ENCODE data around the gene GBF1. TPM values are rescaled to one million over a fixed set of nuclear protein-coding genes. Genes with fewer than 3 reads are reported as not detected.

GBF1 gene
- total and polyA plus RNA-seq, 7 experiments from 2014 or later = 8.5 to 47.2 (median 37.2) TPM

DNA sequence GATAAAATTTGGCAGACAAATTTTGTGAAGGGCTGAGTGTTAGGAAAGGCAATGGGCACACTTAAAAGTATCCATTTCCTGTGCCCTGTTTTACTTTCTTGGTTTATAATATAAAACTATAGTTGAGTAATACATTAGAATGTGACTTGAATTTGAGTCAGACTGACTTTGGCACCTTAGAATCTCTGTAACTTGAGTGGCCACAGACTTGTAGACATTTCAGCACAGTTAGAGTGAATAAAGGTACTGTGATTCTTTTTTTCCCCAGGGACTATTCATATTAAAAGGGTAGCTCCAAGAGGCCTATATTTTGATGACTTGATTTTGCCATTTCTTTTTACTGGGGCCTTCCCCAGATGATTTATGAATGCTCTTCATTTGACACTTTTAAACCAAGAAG, 22.4 kb downstream of the GBF1 start:
- intact Hi-C loops (cut with micrococcal nuclease) = no loop called here
- H3K4me1 ChIP-seq (ENCODE audit: control insufficient read depth in 2 of 2, insufficient read depth in 2 of 2, low read length in 2 of 2) = peaks cover 0 to 4% of the 10 kb centered on the region in 2 donors
- ATAC-seq (no peak), DNase-seq (no peak)
- H3K36me3 Mint-ChIP-seq = peaks cover 0 to 24% (median 11%) of the 10 kb centered on the region in 5 donors
- no peak overlapping the region for H3K4me3 ChIP-seq (ENCODE audit: low read length)
- no peaks in the 10 kb centered on the region for H3K9me3 Mint-ChIP-seq
- no peaks in the 10 kb centered on the region for H3K9me3 ChIP-seq (ENCODE audit: control insufficient read depth in 2 of 3, low read length in 3 of 3)
- H3K27ac Mint-ChIP-seq = peak overlapping the region in 1 of 9 donors; percentile 48
- no peak overlapping the region for H3K4me3 Mint-ChIP-seq
- H3K4me1 Mint-ChIP-seq = peaks cover 24 to 84% (median 73%) of the 10 kb centered on the region in 7 donors
- no peaks in the 10 kb centered on the region for H3K27me3 ChIP-seq (ENCODE audit: control insufficient read depth in 2 of 2, insufficient read depth in 2 of 2, low read length in 2 of 2)
- peak overlapping the region; percentile 9 for H3K27ac ChIP-seq (ENCODE audit: low read depth, low read length)
- H3K36me3 ChIP-seq (ENCODE audit: control insufficient read depth in 2 of 3, insufficient read depth in 3 of 3, low read length in 3 of 3) = peaks cover 0 to 17% (median 0%) of the 10 kb centered on the region in 3 experiments
- ChIA-PET POLR2A (interaction anchor here (0.9 kb wide), 1 partner anchor 10 kb away, joined by 3 read pairs; no protein-coding TSS in a partner anchor), CTCF (interaction anchor here (1.3 kb wide), 1 partner anchor 38 kb away, joined by 4 read pairs; no protein-coding TSS in a partner anchor)
- H3K27me3 Mint-ChIP-seq = no peaks in the 10 kb centered on the region

DNA sequence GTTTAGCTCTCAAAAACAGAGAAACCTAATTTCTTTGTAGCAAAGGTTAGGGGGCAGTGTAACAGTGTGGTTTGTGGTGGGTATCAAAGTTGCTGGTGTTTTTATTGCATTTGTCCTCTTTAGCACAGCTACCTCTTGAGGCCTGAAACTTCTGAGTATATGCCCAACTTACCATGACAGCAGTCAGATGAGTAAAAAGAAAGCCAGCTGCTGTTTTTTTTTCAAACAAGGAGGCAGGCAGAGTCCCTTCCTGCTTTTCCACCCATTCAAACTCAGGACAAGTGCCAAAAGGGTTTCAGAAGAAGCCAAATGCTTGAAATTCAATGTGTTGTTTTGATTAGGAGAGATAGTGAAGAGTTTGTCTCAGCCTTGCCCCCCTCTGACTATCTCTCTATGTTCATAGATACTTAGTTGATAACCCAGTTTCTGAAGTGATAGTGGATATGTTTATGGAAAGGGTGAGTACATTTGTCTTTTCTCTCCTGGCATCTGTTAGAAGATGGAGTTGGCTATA, 23.1 kb downstream of the GBF1 start:
- no peaks in the 10 kb centered on the region for H3K9me3 Mint-ChIP-seq
- peaks cover 24 to 82% (median 71%) of the 10 kb centered on the region in 7 donors for H3K4me1 Mint-ChIP-seq
- no peaks in the 10 kb centered on the region for H3K27me3 ChIP-seq (ENCODE audit: control insufficient read depth in 2 of 2, insufficient read depth in 2 of 2, low read length in 2 of 2)
- ATAC-seq (no peak), DNase-seq (no peak)
- H3K27ac ChIP-seq (ENCODE audit: low read depth, low read length) = peak overlapping the region; percentile 9
- H3K4me3 Mint-ChIP-seq = no peak overlapping the region
- peaks cover 0 to 21% (median 10%) of the 10 kb centered on the region in 5 donors for H3K36me3 Mint-ChIP-seq
- intact Hi-C loops (cut with micrococcal nuclease) = no loop called here
- H3K27ac Mint-ChIP-seq = peak overlapping the region in 1 of 9 donors; percentile 32
- H3K4me1 ChIP-seq (ENCODE audit: control insufficient read depth in 2 of 2, insufficient read depth in 2 of 2, low read length in 2 of 2) = peaks cover 0 to 4% of the 10 kb centered on the region in 2 donors
- no peaks in the 10 kb centered on the region for H3K27me3 Mint-ChIP-seq
- peaks cover 0 to 10% (median 0%) of the 10 kb centered on the region in 3 experiments for H3K36me3 ChIP-seq (ENCODE audit: control insufficient read depth in 2 of 3, insufficient read depth in 3 of 3, low read length in 3 of 3)
- no peaks in the 10 kb centered on the region for H3K9me3 ChIP-seq (ENCODE audit: control insufficient read depth in 2 of 3, low read length in 3 of 3)
- ChIA-PET CTCF (interaction anchor here (0.6 to 1.3 kb wide), 2 partner anchors 38 to 463 kb away, joined by 3 to 4 read pairs; no protein-coding TSS in a partner anchor), POLR2A (interaction anchor here (0.9 kb wide), 1 partner anchor 10 kb away, joined by 3 read pairs; no protein-coding TSS in a partner anchor)
- no peak overlapping the region for H3K4me3 ChIP-seq (ENCODE audit: low read length)

DNA sequence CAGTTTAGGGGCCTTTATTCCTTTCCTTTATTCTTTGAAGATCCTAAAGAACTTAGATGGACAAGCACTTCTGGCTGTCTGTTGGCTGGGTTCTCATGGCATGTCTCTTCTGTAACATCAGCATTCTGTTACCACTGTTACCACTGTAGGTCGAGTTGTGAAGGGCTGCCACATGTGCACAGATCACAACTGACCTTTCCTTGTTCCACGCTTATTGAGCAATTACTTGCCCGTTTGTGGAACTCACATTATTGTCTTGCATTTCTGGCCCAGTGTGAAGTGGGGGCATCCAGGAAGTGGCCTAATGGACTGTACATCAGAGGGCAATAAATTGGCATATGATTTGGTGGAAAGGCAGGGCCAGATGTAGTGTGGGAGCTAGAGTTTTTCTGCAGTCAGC, 23.7 kb downstream of the GBF1 start:
- H3K4me1 ChIP-seq (ENCODE audit: control insufficient read depth in 2 of 2, insufficient read depth in 2 of 2, low read length in 2 of 2) = peaks cover 0 to 4% of the 10 kb centered on the region in 2 donors
- Mint-ChIP-seq H3K27me3 (no peaks in the 10 kb centered on the region), H3K4me1 (peaks cover 24 to 82% (median 69%) of the 10 kb centered on the region in 7 donors), H3K4me3 (no peak overlapping the region), H3K27ac (peak overlapping the region in 1 of 9 donors; percentile 7), H3K36me3 (peaks cover 0 to 23% (median 10%) of the 10 kb centered on the region in 5 donors), H3K9me3 (no peaks in the 10 kb centered on the region)
- no peak overlapping the region for H3K4me3 ChIP-seq (ENCODE audit: low read length)
- no peak for DNase-seq
- H3K9me3 ChIP-seq (ENCODE audit: control insufficient read depth in 2 of 3, low read length in 3 of 3) = no peaks in the 10 kb centered on the region
- H3K27me3 ChIP-seq (ENCODE audit: control insufficient read depth in 2 of 2, insufficient read depth in 2 of 2, low read length in 2 of 2) = no peaks in the 10 kb centered on the region
- ChIA-PET CTCF (interaction anchor here (0.6 to 0.7 kb wide), 2 partner anchors 21 to 462 kb away, joined by 3 read pairs; no protein-coding TSS in a partner anchor), POLR2A (interaction anchor here (0.6 kb wide), 1 partner anchor 100 kb away, joined by 4 read pairs; no protein-coding TSS in a partner anchor)
- ATAC-seq = no peak
- H3K36me3 ChIP-seq (ENCODE audit: control insufficient read depth in 2 of 3, insufficient read depth in 3 of 3, low read length in 3 of 3) = peaks cover 0 to 9% (median 0%) of the 10 kb centered on the region in 3 experiments
- intact Hi-C loops (cut with micrococcal nuclease) = no loop called here
- H3K27ac ChIP-seq (ENCODE audit: low read depth, low read length) = no peak overlapping the region

DNA sequence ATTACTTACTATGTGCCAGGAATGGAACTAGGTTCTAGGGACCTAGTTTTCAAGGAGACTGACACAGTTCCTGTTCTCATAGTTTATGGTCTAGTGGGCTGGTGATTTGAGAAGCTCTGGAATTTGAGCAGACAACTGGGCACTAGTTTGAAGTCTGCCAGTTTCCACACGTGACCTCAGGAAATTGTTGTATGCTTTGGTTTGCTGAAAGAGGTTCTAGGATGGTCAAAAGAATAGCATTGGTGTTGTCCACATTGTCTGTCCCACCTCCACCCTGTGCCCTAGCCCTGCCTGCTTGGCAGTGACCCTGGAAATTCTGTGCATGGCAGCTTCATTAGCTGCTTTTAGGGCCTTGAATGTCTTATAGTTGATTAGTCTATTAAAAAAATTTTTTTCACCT, 28.7 kb downstream of the GBF1 start:
- Mint-ChIP-seq H3K4me3 (no peak overlapping the region), H3K36me3 (peaks cover 0 to 12% (median 7%) of the 10 kb centered on the region in 5 donors), H3K4me1 (peaks cover 10 to 48% (median 40%) of the 10 kb centered on the region in 7 donors), H3K27me3 (no peaks in the 10 kb centered on the region), H3K27ac (no peak overlapping the region), H3K9me3 (no peaks in the 10 kb centered on the region)
- intact Hi-C loops (cut with micrococcal nuclease) = no loop called here
- ChIA-PET CTCF (no interaction called here), POLR2A (no interaction called here)
- no peak for ATAC-seq
- Histone ChIP-seq H3K4me1 (ENCODE audit: control insufficient read depth in 2 of 2, insufficient read depth in 2 of 2, low read length in 2 of 2) (no peaks in the 10 kb centered on the region), H3K4me3 (ENCODE audit: low read length) (no peak overlapping the region), H3K27me3 (ENCODE audit: control insufficient read depth in 2 of 2, insufficient read depth in 2 of 2, low read length in 2 of 2) (no peaks in the 10 kb centered on the region), H3K27ac (ENCODE audit: low read depth, low read length) (no peak overlapping the region), H3K9me3 (ENCODE audit: control insufficient read depth in 2 of 3, low read length in 3 of 3) (no peaks in the 10 kb centered on the region), H3K36me3 (ENCODE audit: control insufficient read depth in 2 of 3, insufficient read depth in 3 of 3, low read length in 3 of 3) (peaks cover 0 to 5% (median 0%) of the 10 kb centered on the region in 3 experiments)
- DNase-seq = no peak

DNA sequence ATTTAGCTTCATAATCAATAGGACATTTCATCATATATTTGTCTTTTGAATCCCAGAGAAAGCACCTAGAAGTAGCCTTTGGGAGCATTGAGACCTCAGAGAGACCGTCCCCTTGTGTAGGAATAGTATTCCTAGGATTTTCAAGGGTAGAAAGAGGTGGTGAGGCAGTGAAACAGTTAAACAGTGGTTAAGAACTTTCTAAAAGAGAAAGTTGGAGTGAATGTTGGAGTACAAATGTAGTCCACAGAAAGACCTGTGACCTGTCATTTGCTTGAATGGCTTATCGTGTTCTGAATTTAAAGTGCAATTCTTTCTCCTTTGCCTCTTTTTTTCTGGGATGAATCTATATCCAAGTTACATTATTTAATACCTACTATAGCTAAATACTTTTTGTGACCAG, 30.0 kb downstream of the GBF1 start:
- intact Hi-C loops (cut with micrococcal nuclease) = no loop called here
- Mint-ChIP-seq H3K4me1 (peaks cover 15 to 56% (median 48%) of the 10 kb centered on the region in 7 donors), H3K27ac (no peak overlapping the region), H3K27me3 (no peaks in the 10 kb centered on the region), H3K36me3 (peaks cover 0 to 9% (median 6%) of the 10 kb centered on the region in 5 donors), H3K4me3 (no peak overlapping the region), H3K9me3 (no peaks in the 10 kb centered on the region)
- H3K36me3 ChIP-seq (ENCODE audit: control insufficient read depth in 2 of 3, insufficient read depth in 3 of 3, low read length in 3 of 3) = peaks cover 0 to 5% (median 0%) of the 10 kb centered on the region in 3 experiments
- H3K4me3 ChIP-seq (ENCODE audit: low read length) = no peak overlapping the region
- no peaks in the 10 kb centered on the region for H3K9me3 ChIP-seq (ENCODE audit: control insufficient read depth in 2 of 3, low read length in 3 of 3)
- ATAC-seq (no peak), DNase-seq (no peak)
- POLR2A ChIA-PET = interaction anchor here (0.6 kb wide), 1 partner anchor 108 kb away, joined by 3 read pairs; no protein-coding TSS in a partner anchor
- H3K4me1 ChIP-seq (ENCODE audit: control insufficient read depth in 2 of 2, insufficient read depth in 2 of 2, low read length in 2 of 2) = peaks cover 0 to 7% of the 10 kb centered on the region in 2 donors
- H3K27ac ChIP-seq (ENCODE audit: low read depth, low read length) = no peak overlapping the region
- CTCF ChIA-PET = no interaction called here
- no peaks in the 10 kb centered on the region for H3K27me3 ChIP-seq (ENCODE audit: control insufficient read depth in 2 of 2, insufficient read depth in 2 of 2, low read length in 2 of 2)

DNA sequence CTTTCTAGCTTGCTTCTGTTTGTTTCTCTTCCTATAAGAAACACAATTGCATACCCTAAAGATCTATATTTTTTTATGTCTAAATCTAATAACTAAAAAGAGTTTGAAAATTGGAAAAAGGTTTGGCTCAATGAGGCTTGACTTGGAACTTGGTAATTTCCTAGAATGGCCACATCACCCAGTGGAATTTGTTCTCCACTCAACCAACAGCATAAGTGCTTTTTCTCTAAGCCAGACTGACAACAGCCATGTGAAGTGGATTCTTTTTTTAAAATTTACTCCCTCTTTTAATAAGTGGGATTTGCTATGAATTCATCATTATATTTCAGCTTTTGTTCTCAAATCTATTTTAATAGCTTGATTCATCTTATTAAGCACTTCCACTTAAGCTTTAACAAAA, 33.8 kb downstream of the GBF1 start:
- intact Hi-C loops (cut with micrococcal nuclease) = no loop called here
- Mint-ChIP-seq H3K9me3 (no peaks in the 10 kb centered on the region), H3K4me3 (peak overlapping the region in 1 of 10 donors; percentile 20), H3K36me3 (peaks cover 0 to 7% (median 2%) of the 10 kb centered on the region in 5 donors), H3K27me3 (no peaks in the 10 kb centered on the region), H3K4me1 (peaks cover 32 to 61% (median 48%) of the 10 kb centered on the region in 7 donors), H3K27ac (peak overlapping the region in 1 of 9 donors; percentile 57)
- ATAC-seq (no peak), DNase-seq (no peak)
- Histone ChIP-seq H3K36me3 (ENCODE audit: control insufficient read depth in 2 of 3, insufficient read depth in 3 of 3, low read length in 3 of 3) (peaks cover 0 to 5% (median 0%) of the 10 kb centered on the region in 3 experiments), H3K9me3 (ENCODE audit: control insufficient read depth in 2 of 3, low read length in 3 of 3) (no peaks in the 10 kb centered on the region), H3K4me1 (ENCODE audit: control insufficient read depth in 2 of 2, insufficient read depth in 2 of 2, low read length in 2 of 2) (peaks cover 5 to 31% of the 10 kb centered on the region in 2 donors), H3K27ac (ENCODE audit: low read depth, low read length) (no peak overlapping the region), H3K27me3 (ENCODE audit: control insufficient read depth in 2 of 2, insufficient read depth in 2 of 2, low read length in 2 of 2) (no peaks in the 10 kb centered on the region), H3K4me3 (ENCODE audit: low read length) (no peak overlapping the region)
- ChIA-PET POLR2A (no interaction called here), CTCF (interaction anchor here (0.8 kb wide), 1 partner anchor 148 kb away, joined by 4 read pairs; no protein-coding TSS in a partner anchor)

Data from naive thymus-derived CD4-positive, alpha-beta T cell (primary cell).